ENCODE results near the gene NRF1. TPM values are rescaled to one million over a fixed set of nuclear protein-coding genes. Genes with fewer than 3 reads are reported as not detected.
A peak's percentile ranks its signal among the peaks of the same experiment; 100 is the strongest.

Gene NRF1
- total and polyA plus RNA-seq, 8 donors, result 5.5 to 11.2 (median 7.0) TPM

DNA sequence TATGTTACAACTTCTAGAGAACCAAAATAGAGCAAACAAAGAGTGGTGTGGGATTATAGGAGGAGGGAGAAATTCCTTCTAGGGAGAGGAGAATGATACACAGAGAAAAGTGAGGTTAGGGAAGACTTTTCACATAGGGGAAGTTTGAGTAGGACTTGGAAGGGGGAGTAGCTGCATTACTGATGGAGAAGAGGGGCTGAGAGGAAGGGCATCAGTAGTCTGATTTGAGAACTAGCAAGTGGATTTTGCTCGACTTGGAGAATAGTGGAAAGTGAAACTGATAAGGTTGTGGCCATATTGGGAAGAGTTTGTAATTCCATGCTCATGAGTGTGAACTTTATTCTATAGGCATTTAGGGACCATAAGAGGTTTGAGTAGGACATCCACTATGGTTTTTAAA lies 6.1 kb downstream of the NRF1 start:
- intact Hi-C loops (cut with DNase I), result no loop called here
- Histone ChIP-seq H3K36me3 (no peaks in the 10 kb centered on the region), H3K4me1 (peaks cover 0 to 26% (median 8%) of the 10 kb centered on the region in 3 donors), H3K9me3 (no peaks in the 10 kb centered on the region), H3K27ac (no peak overlapping the region), H3K27me3 (no peaks in the 10 kb centered on the region), H3K4me3 (no peak overlapping the region)
- 46 to 48% methylated on average over 1 of the region's 1 CpG for WGBS, 2 donors
- TF ChIP-seq, protein P1, sequence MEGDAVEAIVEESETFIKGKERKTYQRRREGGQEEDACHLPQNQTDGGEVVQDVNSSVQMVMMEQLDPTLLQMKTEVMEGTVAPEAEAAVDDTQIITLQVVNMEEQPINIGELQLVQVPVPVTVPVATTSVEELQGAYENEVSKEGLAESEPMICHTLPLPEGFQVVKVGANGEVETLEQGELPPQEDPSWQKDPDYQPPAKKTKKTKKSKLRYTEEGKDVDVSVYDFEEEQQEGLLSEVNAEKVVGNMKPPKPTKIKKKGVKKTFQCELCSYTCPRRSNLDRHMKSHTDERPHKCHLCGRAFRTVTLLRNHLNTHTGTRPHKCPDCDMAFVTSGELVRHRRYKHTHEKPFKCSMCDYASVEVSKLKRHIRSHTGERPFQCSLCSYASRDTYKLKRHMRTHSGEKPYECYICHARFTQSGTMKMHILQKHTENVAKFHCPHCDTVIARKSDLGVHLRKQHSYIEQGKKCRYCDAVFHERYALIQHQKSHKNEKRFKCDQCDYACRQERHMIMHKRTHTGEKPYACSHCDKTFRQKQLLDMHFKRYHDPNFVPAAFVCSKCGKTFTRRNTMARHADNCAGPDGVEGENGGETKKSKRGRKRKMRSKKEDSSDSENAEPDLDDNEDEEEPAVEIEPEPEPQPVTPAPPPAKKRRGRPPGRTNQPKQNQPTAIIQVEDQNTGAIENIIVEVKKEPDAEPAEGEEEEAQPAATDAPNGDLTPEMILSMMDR (IDR thresholded peaks at IDR 0.05), result no peak
- FAIRE-seq, result no peak
- no peak for DNase-seq
- ATAC-seq, result no peak

DNA sequence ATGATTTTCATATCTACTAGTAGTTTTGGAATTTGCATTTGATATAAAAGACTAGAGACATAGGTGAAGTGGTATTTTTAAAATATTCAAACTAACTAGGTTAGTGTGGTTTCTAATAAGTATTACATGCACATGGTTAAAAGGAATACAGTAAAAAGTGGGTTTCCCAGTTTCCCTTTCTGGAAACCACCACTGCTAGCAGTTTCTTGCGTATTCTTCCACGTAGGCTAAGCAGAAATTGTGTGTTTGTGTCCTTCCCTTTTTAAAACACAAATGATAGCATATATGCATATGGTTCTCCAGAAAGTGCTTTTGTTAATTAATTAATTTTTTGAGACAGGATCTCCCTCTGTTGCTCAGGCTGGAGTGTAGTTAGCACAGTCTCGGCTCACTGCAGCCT lies 15.4 kb downstream of the NRF1 start:
- H3K4me3 ChIP-seq, result no peak overlapping the region
- 94 to 97% methylated on average over 3 of the region's 3 CpGs for WGBS, 2 donors
- no peaks in the 10 kb centered on the region for H3K4me1 ChIP-seq
- ATAC-seq, result no peak
- TF ChIP-seq, protein P1 (IDR thresholded peaks at IDR 0.05), result no peak
- no peak overlapping the region for H3K27ac ChIP-seq
- no peak for FAIRE-seq
- H3K9me3 ChIP-seq, result no peaks in the 10 kb centered on the region
- no peaks in the 10 kb centered on the region for H3K36me3 ChIP-seq
- DNase-seq, result no peak
- intact Hi-C loops (cut with DNase I), result no loop called here
- H3K27me3 ChIP-seq, result no peaks in the 10 kb centered on the region

DNA sequence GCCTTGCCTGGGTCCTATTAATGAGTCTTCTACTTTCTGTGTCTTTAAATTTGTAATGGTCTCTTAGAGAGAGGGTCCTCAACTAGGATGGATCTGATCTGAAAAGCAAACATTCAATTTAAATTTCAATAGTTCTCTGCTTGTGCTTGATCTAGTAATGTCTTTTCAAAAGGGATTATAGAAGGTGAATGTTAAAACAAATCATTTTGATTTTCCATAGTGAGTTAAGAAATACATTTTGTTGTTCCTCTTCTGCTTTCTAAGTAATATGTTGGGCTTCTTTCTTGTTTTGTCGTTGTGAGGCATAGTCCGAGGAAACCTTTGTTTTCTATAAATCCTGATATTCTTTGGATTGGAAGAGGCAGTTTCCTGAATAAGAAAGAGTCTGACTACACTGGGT lies 18.8 kb downstream of the NRF1 start:
- Histone ChIP-seq H3K4me1 (peaks cover 0 to 7% (median 7%) of the 10 kb centered on the region in 3 donors), H3K36me3 (no peaks in the 10 kb centered on the region), H3K9me3 (no peaks in the 10 kb centered on the region), H3K27me3 (no peaks in the 10 kb centered on the region), H3K4me3 (no peak overlapping the region), H3K27ac (no peak overlapping the region)
- ATAC-seq, result no peak
- TF ChIP-seq, protein P1 (IDR thresholded peaks at IDR 0.05), result no peak
- no peak for DNase-seq
- intact Hi-C loops (cut with DNase I), result loop anchor here in 1 of 3 donors (10.0 kb wide), 1 partner anchor 56 kb away; no protein-coding TSS in a partner anchor
- FAIRE-seq, result no peak
- WGBS, 2 donors, result 69 to 70% methylated on average over 2 of the region's 2 CpGs

DNA sequence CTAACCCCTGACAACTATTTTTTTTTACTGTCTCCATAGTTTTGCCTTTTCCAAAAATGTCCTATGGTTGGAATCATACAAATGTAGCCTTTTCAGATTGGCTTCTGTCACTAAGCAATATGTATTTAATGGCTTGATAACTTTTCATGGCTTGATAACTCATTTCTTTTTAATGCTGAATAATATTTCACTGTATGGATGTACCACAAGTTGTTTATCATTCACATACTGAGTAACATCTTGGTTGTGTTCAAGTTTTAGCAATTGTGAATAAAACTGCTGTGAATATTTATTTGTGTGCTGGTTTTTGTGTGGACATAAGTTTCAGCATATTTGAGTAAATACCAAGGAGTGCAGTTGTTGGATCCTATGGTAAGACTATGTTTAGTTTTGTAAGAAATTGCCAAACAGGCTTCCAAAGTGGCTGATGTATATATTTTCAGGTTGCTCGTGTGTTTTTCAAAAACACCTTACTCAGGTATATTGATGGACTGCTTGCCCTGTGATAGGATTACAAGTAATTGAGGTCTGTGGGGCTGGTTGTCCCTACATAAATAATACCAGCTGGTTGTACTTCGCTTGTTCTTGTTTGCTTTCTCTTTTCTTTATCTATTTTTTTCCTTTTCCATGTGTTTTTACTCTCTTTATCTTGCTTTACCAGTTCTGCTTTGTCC lies 23.0 kb downstream of the NRF1 start:
- H3K36me3 ChIP-seq, result no peaks in the 10 kb centered on the region
- intact Hi-C loops (cut with DNase I), result loop anchor here in 1 of 3 donors (10.0 kb wide), 1 partner anchor 60 kb away; no protein-coding TSS in a partner anchor
- ATAC-seq, result peak in 1 of 4 donors; percentile 21
- no peak overlapping the region for H3K4me3 ChIP-seq
- H3K9me3 ChIP-seq, result no peaks in the 10 kb centered on the region
- 36 to 41% methylated on average over 2 of the region's 2 CpGs for WGBS, 2 donors
- H3K27me3 ChIP-seq, result no peaks in the 10 kb centered on the region
- TF ChIP-seq, protein P1 (IDR thresholded peaks at IDR 0.05), result no peak
- no peak for DNase-seq
- peaks cover 0 to 8% (median 8%) of the 10 kb centered on the region in 3 donors for H3K4me1 ChIP-seq
- H3K27ac ChIP-seq, result no peak overlapping the region
- no peak for FAIRE-seq
